GM21447 (cell line): ENCODE measurements around the gene CTNNA3.

Experiments
- ATAC-seq: cut with Tn5 transposase; IDR thresholded peaks from one replicate; pipeline ENCODE4 v1.9.1; 2021; ENCODE audit not compliant: unreplicated experiment

The CTNNA3 gene

DNA sequence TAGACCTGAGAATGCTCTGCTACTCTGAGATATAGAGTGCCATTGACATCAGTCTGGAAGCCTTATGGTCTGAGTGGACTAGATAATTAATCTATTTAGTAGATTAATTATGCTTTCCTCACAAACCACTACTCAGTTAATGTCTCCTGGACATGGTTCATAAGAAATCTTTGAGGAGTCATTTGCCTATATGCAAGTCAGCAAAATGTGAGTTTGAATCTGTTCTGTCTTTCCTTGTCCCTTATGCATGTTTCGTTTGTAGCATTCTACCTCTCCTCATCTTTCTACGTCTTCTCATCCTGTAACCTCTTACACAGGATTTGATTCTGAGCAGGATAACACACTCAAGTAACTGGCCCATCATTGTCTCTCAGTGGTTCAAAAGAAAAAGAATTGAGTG, 1505.6 kb downstream of the CTNNA3 start:
- ATAC-seq: no peak

DNA sequence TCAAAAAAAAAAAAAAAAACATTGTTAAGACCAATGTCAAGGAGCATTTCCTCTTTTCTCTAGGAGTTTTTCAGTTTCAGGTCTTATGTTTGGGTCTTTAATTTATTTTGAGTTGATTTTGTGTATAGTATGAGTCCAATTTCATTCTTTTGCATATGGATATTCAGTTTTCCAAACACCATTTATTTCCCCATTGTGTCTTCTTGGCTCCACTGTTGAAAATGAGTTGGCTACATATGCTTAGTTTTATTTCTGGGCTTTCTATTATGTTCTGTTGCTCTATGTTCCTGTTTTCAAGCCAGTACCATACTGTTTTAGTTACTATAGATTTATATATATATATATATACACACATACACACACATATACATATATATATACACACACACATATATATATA, 1506.7 kb downstream of the CTNNA3 start:
- ATAC-seq: no peak

- ATAC-seq: no peak
Measured at GRCh38 chr10:66187053-66187733, 1508.8 kb downstream of the CTNNA3 start.

DNA sequence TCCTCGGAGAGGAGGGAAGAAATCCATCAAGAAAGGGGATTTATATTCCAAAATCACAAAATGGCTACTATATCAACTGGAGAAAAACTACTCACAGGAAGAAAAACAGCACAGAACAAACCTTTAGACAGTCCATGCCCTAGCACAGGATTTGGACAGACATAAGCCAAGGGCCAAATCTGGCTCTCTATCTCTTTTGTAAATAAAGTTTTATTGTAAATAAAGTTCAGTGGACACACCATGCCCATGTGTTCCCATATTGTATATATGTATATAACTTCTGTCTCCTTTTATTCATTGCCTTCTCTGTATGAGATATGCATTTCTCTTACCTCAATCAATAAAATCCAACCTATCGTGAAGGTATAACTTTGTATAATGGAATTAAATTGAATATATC, 1513.0 kb downstream of the CTNNA3 start:
- no peak for ATAC-seq

- ATAC-seq: peak; percentile 88
Measured at GRCh38 chr10:66180581-66181318, 1515.2 kb downstream of the CTNNA3 start.

GRCh38 chr10:66180021-66180420, 1516.0 kb downstream of the CTNNA3 start:
- ATAC-seq: no peak

GRCh38 chr10:66176772-66177171, 1519.2 kb downstream of the CTNNA3 start:
- no peak for ATAC-seq

GRCh38 chr10:66167816-66168215, 1528.2 kb downstream of the CTNNA3 start:
- ATAC-seq: no peak

- ATAC-seq: no peak
Measured at GRCh38 chr10:66162560-66163143, 1533.3 kb downstream of the CTNNA3 start.

- no peak for ATAC-seq
Measured at GRCh38 chr10:66151346-66151745, 1544.6 kb downstream of the CTNNA3 start.

- ATAC-seq: no peak
Measured at GRCh38 chr10:66148312-66148711, 1547.7 kb downstream of the CTNNA3 start.

DNA sequence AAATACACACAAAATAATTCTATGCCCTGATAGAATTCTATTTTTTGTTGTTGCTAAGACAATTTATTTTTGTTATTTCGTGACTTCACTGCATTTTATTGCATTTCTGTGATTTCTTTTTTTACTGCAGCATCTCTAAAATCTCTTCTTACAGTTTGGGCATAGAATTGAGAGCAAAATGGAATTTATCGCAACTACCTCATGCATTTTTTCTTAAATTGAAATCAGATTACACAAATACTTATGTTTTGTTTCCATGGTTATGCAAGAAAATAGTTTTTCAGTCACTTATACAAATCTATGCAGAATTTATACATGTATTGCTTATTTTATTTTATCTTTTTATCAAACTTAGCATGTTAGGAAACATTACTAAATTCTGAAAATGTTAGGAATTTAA, 1552.0 kb downstream of the CTNNA3 start:
- no peak for ATAC-seq

- ATAC-seq: no peak
Measured at GRCh38 chr10:66102756-66103155, 1593.2 kb downstream of the CTNNA3 start.

DNA sequence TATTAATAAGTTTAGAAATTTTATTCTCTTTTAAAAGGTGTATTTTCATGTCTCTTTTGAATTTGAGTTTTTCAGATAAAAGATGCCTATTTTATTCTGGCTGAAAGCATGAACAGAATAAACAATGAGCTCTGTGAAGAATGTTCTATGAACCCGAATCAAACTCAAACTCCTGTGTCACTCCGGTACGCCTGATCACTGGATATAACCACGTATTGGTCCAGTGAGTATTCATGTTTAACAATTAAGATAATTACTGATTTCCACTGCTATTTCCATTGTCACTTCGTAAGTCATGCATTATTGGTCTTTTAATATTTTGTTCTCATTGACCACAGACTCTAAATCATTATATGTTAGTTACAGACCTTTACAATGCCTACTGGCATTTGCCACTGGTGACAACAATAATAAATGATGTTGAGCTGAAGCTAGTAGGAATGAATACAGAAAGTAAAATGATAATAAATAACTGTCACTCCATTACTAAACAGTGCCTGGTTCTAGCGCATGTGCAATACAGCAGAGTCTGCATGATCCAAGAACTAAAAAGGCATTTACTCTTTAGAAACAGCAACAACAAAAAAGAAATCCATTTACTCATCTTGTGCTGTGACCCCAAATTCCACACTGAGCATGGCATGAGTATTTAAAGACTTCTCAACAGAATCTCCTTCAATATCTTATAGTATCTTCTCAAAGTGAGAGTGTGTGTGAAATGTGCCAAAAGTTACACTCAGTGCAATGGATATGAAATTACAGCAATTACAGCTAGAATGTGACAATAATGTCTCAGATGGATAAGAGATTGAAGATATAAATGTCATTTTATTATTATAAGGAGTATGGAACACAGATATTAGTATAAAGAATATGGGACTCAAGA, 1597.2 kb downstream of the CTNNA3 start:
- no peak for ATAC-seq

DNA sequence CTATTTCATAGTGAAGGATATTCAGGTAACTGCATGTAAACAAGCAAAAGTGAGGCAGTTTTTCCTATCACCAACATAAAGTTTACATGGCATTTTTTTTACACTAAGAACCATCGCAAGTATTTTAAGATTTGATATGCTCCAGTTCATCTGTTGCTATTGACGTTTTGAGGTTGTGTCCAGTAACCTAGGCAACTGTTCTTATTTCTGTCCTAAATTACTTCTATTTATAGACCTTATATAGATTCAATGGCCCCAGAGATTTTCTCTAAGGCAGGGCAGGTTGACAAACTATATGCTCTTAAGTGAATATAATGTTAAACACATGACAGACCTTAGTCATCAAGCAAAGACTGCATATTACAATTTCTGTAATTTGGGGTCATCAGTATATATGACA, 1600.4 kb downstream of the CTNNA3 start:
- no peak for ATAC-seq

- no peak for ATAC-seq
Measured at GRCh38 chr10:66085906-66086305, 1610.1 kb downstream of the CTNNA3 start.

- no peak for ATAC-seq
Measured at GRCh38 chr10:66071907-66072306, 1624.1 kb downstream of the CTNNA3 start.

DNA sequence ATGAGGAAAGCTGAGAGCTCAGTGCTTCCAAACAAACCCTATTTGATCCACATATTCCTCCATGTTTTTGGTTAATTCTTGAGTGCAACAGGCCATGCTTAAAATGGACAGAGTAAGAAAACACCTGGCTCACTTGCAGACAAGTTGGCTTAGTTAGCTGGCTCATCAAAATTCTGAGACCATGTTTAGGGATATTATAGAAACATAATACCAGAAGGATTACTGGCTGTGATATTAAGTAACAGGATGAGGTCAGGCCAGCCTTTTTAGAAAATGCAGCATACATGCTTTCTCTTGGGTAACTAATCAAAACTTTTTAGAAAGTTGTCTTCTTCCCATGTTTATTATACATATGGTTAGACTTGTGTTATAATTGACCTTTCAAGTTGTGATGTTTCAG, 1637.4 kb downstream of the CTNNA3 start:
- ATAC-seq: no peak

GRCh38 chr10:66049335-66049734, 1646.7 kb downstream of the CTNNA3 start:
- no peak for ATAC-seq

GRCh38 chr10:66045859-66046258, 1650.1 kb downstream of the CTNNA3 start:
- no peak for ATAC-seq

- no peak for ATAC-seq
Measured at GRCh38 chr10:66041771-66042170, 1654.2 kb downstream of the CTNNA3 start.
